SK-N-SH (cell line): ENCODE data around the gene PRLR.

ENCODE experiments used
- CTCF ChIP-seq: fragments of 200-600 bp; sonication (generic); IDR thresholded peaks from 2 replicates; pipeline ENCODE4 v1.6.1; 2017; ENCODE audit warnings: antibody characterized with exemption, mild to moderate bottlenecking, moderate library complexity
- ELF1 ChIP-seq: IDR thresholded peaks from 2 replicates; pipeline ENCODE4 v1.4.0; 2012
- FOSL2 ChIP-seq: IDR thresholded peaks from 2 replicates; pipeline ENCODE4 v1.4.0; 2012; ENCODE audit warnings: low read depth, mild to moderate bottlenecking, moderate library complexity, borderline replicate concordance
- FOXM1 ChIP-seq: IDR thresholded peaks from 2 replicates; pipeline ENCODE4 v1.4.0; 2012; ENCODE audit warnings: low read depth, mild to moderate bottlenecking
- GATA2 ChIP-seq: sonication (generic); formaldehyde crosslinking; IDR thresholded peaks from 2 replicates; pipeline ENCODE4 v1.5.0; 2020; ENCODE audit warnings: mild to moderate bottlenecking, missing genetic modification reagents
- POLR2AphosphoS5 ChIP-seq: IDR thresholded peaks from 2 replicates; pipeline ENCODE4 v1.6.1; 2012; ENCODE audit warnings: low read depth, low read length
- RAD21 ChIP-seq: IDR thresholded peaks from 2 replicates; pipeline ENCODE4 v1.6.1; 2012; ENCODE audit warnings: mild to moderate bottlenecking, low read length
- RCOR1 ChIP-seq: fragments of 150-350 bp; IDR thresholded peaks from 2 replicates; pipeline ENCODE4 v1.6.1; 2017; ENCODE audit warnings: antibody characterized with exemption, low read length
- REST ChIP-seq: IDR thresholded peaks from 2 replicates; pipeline ENCODE4 v1.6.1; 2012; ENCODE audit warnings: mild to moderate bottlenecking, low read depth, low read length, moderate library complexity
- RXRA ChIP-seq: IDR thresholded peaks from 2 replicates; pipeline ENCODE4 v1.4.0; 2012; ENCODE audit warnings: low read depth, mild to moderate bottlenecking, borderline replicate concordance
- TAF1 ChIP-seq: IDR thresholded peaks from 2 replicates; pipeline ENCODE4 v1.6.1; 2012; ENCODE audit warnings: low read depth, mild to moderate bottlenecking, low read length, moderate library complexity, borderline replicate concordance

- TF ChIP-seq FOSL2 (no peak), CTCF (no peak), GATA2 (CRISPR knock-in tag) (no peak), RAD21 (no peak), ELF1 (no peak), FOXM1 (no peak), REST (no peak), RXRA (no peak), TAF1 (no peak), RCOR1 (no peak), POLR2AphosphoS5 (no peak)
Observed at GRCh38 chr5:35004771-35005170, 225.5 kb downstream of the PRLR start.
